ENCODE measurements around the gene DEAF1. TPM values are rescaled to one million over a fixed set of nuclear protein-coding genes. Genes with fewer than 3 reads are reported as not detected.

Gene DEAF1
- polyA plus RNA-seq, 3 donors = 30.6 to 52.9 (median 43.5) TPM

GRCh38 chr11:625636-626268 lies 69.3 kb downstream of the DEAF1 start:
- no peak for DNase-seq (ENCODE audit: low read depth in 3 of 3, low spot score in 2 of 3)

DNA sequence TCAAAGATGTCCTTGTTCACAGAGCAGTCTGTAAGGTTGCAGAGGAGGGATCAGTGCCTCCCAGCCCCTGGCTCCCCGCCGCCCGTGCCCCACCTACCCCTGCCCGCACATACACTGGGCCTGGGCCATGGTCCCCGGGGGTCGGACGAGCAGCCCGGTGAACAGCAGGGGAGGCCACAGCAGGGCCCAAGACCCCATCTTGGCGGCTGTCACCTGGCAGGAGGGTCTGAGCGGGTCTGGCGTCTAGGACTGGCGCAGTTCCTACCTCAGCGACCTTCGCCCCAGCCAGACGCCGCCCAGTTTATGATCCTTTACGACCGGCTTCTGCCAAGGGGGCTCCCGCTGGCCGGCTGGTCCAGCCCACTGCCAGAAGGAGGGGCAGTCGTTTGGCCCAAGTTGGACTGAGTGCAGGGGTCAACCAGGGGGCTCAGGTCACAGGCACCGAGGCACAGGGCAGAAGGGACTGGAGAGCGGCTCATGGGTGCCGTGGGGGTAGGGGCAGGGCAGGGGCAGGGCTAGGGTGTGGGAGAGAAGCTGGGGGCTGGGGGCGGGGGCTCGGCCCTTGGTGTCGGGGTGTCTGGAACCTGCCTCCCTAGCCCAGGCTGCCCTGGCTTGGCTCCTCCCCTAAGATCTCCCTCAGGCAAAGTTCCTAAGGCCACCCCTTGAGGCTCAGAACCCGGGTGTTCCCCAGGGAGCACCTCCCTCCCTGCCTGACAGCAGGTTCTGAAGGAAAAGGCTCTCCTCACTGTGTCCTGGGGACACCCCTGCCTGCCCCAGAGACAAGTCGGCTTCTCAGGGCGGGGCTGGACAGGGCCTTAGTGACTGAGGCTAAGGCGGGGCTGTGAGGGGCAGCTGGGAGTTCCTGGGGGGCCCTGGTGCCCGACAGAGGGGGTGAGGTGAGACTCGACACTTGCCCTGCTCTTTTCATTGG lies 70.1 kb downstream of the DEAF1 start, which contains the start of gene CDHR5:
Gene CDHR5, minus strand, starts transcription at position 251 of the 931 bp plus-strand sequence. Its CDS starts 53 bp downstream, at position 198.
- DNase-seq (ENCODE audit: low read depth in 3 of 3, low spot score in 2 of 3) = no peak

DNA sequence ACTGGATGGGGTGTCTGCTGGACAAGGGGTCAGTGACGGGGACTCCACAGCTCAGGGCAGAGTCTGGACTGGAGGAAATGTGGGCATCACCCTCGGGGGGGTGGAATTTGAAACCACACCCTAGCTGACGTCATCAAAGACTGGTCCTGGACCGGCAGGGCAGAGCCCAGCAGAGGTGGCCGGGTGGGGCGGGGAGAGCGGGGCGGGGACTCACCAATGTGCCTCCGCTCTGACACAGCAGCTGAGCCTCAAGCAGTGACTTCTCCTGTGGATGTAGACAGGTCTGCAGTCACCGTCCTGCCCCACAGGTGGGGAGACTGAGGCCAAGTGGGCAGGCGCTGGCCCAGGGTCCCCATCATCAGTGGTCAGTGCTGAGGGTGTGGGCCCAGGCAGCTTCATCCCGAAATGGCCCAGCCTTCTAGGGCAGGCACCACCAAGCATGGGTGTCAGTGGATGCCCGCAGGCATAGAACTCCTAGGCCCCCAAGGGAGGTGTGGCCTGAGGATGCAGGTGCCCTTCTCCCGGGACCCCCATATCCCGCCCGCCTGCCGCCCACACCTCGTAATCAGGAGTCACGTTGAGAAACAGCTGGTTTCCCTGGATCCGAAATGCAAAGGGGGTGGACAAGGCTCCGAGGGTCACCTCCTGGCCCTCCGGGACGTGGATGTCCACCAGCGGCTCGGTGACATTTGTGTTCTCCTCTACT lies 70.9 kb downstream of the DEAF1 start:
- DNase-seq (ENCODE audit: low read depth in 3 of 3, low spot score in 2 of 3) = no peak

GRCh38 chr11:623349-623869 lies 71.6 kb downstream of the DEAF1 start:
- DNase-seq (ENCODE audit: low read depth in 3 of 3, low spot score in 2 of 3) = no peak

DNA sequence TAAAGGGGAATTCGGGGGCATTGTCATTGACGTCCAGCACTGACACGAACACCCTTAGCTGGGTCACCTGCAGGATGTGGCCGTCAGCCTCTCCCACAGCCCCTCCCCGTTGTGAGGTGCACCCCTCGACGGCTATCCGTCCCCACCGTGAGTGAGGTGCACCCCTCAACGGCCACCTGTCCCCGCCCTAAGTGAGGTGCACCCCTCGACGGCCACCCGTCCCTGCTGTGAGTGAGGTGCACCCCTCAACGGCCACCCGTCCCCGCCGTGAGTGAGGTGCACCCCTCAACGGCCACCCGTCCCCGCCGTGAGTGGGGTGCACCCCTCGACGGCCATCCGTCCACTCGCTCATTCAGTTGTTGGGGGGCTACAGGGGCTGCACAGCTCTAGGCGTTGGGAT lies 73.2 kb downstream of the DEAF1 start:
- DNase-seq (ENCODE audit: low read depth in 3 of 3, low spot score in 2 of 3) = no peak

GRCh38 chr11:620935-621814 lies 73.8 kb downstream of the DEAF1 start:
- DNase-seq (ENCODE audit: low read depth in 3 of 3, low spot score in 2 of 3) = no peak

DNA sequence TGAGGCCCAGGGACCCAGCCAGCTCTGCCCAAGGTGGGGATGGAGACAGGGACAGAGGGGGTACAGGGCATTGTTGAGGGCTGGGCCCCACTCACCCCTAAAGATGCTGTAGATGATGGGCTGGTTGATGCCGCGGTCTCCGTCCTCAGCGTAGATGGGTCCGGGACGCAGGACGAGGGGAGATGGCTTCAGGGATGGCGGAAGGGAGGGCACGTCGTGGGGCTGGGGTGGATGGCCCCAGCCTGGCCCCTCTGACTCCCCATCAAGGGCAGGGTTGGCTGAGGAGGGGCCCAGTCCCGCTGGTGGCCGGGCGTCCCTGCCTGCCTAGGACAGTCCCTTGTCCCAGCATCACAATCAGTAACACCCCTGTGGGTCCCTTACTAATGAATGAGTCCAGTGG lies 74.8 kb downstream of the DEAF1 start:
- DNase-seq (ENCODE audit: low read depth in 3 of 3, low spot score in 2 of 3) = no peak

DNA sequence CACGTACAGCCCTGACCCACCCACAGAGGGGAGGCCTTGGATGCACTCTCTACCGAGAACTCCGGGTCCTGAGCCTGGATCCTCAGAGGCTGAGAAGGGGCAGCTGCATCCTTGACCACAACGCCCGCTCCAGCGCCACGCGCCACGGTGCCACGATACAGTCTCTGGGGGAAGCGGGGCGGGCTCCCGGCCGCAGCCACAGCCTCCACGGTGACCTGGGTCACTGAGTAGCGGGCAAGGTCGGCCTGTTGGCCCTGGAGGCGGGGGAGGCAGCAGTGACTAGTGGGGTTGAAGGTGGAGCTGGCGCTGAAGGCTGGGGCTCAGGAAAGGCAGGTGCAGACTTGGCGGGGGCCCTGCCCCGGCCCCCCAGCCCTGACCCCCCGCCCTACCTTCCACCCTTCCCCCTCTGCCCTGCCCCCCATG lies 75.4 kb downstream of the DEAF1 start:
- DNase-seq (ENCODE audit: low read depth in 3 of 3, low spot score in 2 of 3) = no peak

GRCh38 chr11:618856-619627 lies 76.0 kb downstream of the DEAF1 start:
- DNase-seq (ENCODE audit: low read depth in 3 of 3, low spot score in 2 of 3) = no peak

GRCh38 chr11:617912-618682 lies 76.9 kb downstream of the DEAF1 start:
- DNase-seq (ENCODE audit: low read depth in 3 of 3, low spot score in 2 of 3) = no peak

GRCh38 chr11:617199-617911 lies 77.7 kb downstream of the DEAF1 start:
- DNase-seq (ENCODE audit: low read depth in 3 of 3, low spot score in 2 of 3) = no peak

DNA sequence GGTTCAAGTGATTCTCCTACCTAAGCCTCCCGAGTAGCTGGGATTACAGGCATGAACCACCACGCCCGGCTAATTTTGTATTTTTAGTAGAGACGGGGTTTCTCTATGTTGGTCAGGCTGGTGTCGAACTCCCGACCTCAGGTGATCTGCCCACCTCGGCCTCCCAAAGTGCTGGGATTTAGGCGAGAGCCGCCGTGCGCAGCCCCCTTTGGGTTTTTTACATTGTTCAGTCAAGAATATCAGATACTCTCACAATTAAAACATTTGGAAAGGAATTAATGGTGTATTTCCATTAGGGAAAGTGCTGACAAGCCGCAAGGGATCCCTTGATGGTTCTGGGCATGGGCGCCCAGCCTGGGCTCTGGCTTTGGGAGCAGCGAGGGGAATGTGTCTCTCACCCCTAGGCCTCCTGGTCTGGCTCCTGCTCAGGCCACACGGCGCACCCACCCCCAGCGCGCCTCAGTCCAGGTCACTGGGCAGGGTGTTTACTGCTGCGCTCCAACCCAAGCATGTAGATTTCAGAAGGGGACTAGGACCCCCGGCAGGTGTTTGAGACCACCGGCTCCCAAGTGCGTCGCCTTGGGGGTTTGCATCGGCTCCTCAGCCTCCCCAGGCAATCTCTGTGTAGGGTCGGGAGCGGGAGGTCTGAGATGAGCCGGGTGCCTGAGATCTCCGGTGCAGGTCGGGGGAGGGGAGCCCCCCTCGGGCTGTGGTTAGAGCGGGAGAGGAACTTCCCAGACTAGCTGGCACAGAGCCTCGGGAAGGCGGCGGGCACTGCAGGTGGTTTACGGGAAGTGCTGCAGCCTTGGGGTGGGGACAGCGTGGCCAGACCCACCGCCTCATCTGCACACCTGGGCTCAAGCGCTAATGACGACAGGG lies 78.5 kb downstream of the DEAF1 start:
- DNase-seq (ENCODE audit: low read depth in 3 of 3, low spot score in 2 of 3) = no peak

- peak; percentile 70 to 88 (median 82) for DNase-seq (ENCODE audit: low read depth in 3 of 3, low spot score in 2 of 3)
Observed at GRCh38 chr11:615504-616319, 79.3 kb downstream of the DEAF1 start, which contains the start of gene IRF7. TSS of gene IRF7 (minus strand) at chr11:615950. CDS start at chr11:615364, 586 bp downstream.

- no peak for DNase-seq (ENCODE audit: low read depth in 3 of 3, low spot score in 2 of 3)
Observed at GRCh38 chr11:614623-615503, 80.2 kb downstream of the DEAF1 start.

Data from right renal cortex interstitium (tissue), 3 donors.